ENCODE data around the gene ACTA1.
"Not testable (repeated sequence)": the region's sequence is repeated elsewhere in the genome, so short reads cannot be mapped to it uniquely, and the experiment has no call there.

ACTA1 gene

DNA sequence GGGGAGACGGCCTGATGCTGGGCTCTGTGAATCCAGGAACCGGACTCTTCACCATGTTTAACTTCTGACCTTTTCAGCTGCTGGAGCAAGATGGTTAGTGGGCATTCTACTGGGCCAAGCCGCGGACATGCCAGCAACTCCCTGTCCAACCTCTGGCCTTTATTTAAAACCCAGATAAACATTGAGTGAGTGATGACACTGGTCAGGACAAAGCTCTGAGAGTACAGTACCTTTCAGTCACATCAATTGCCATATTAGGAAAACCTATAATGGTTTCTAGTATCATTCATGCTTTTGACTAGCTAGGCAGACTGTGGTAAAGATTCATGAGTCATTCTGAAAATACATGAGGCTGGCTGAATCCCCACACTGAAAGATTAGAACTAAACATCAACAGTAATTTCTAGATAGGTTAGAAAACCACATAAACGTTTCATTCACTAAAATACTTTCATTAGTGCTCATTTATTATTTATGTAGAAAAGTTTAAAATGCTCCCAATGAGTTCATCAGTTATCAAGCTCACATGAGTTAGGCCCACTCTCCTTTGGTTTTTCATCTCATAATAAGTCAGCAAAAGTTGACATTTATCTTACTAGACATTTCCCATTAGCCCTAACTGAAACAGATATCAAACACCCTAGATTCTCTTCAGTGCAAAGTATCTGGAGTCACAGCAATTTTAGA is 7.1 kb upstream of the ACTA1 start:
- DNase-seq (ENCODE audit: low read depth in 2 of 2) = no peak

- DNase-seq (ENCODE audit: low read depth in 2 of 2) = no peak
Observed at GRCh38 chr1:229438021-229438420, 4.1 kb upstream of the ACTA1 start.

- no peak for DNase-seq (ENCODE audit: low read depth in 2 of 2)
Observed at GRCh38 chr1:229437443-229437842, 3.5 kb upstream of the ACTA1 start.

- DNase-seq (ENCODE audit: low read depth in 2 of 2) = no peak
Observed at GRCh38 chr1:229436201-229436600, 2.3 kb upstream of the ACTA1 start.

- DNase-seq (ENCODE audit: low read depth in 2 of 2) = no peak
Observed at GRCh38 chr1:229434641-229435051, 752 bp upstream of the ACTA1 start.

DNA sequence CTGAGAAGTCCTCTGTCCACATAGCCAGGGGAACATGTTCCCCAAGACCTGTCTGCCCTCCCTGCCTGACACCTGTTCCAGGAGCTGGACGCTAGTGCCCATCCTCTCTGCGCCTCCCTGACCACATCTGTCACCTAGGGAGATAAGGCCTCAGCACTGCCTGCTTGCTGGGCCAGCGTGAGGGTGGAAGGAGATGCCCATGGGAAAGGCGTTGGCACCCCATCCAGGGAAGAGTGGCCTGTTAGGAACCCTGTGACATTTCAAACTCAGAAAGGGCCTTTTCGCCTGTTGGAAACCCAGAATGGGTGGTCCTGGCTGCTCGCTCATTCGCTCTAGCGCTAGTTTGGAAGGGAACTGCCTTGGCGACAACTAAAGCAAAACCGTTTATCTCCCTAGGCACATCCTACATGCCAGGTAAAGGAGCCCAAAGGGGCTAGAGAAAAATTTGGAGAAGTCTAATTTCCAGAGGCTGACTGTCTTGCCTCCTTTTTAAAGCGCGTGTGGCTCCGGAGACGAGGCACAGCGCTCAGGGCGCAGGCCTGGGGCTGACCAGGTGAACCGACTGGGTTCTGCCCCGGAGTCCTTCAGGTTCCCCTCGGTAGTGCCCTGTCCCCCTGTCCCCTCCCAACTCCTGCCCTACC is 410 bp downstream of the ACTA1 start:
- DNase-seq (ENCODE audit: low read depth in 2 of 2) = no peak

- DNase-seq (ENCODE audit: low read depth in 2 of 2) = no peak
Observed at GRCh38 chr1:229432905-229433304, 989 bp downstream of the ACTA1 start.

DNA sequence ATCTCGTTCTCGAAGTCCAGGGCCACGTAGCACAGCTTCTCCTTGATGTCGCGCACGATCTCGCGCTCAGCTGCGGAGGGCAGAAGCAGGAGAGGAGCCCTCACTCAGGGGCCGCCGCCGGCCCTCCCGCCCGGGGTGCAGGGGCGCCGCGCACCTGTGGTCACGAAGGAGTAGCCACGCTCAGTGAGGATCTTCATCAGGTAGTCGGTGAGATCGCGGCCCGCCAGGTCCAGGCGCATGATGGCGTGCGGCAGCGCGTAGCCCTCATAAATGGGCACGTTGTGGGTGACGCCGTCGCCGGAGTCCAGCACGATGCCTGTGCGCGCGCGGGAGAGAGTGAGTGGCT is 1.8 kb downstream of the ACTA1 start:
- no peak for DNase-seq (ENCODE audit: low read depth in 2 of 2)

- no peak for DNase-seq (ENCODE audit: low read depth in 2 of 2)
Observed at GRCh38 chr1:229431284-229432115, 2.4 kb downstream of the ACTA1 start.

DNA sequence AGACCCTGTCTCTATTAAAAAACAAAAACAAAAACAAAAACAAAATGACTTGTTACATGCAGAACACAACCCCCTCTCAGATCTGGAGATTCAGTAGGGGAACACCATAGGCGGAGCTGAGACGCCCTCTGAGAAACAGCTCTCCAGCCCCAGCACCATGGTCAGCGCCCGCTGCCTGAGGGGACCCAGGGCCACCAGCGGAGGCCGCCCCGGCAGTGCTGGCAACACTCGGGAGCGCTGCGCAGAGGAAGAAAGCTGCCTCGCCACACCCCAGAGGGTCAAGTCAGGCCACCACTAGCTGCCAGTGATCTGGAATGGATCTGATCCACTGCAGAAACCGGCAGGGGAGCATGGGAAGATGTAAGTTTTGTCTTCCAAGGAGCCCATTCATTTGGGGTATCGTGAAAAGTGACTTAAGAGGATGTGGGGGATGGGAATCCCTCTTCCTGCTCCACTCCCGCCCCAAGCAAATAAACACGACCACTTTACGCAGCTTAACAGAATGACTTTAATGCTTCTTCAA is 3.1 kb downstream of the ACTA1 start:
- DNase-seq (ENCODE audit: low read depth in 2 of 2) = no peak

GRCh38 chr1:229428256-229428655 is 5.6 kb downstream of the ACTA1 start:
- DNase-seq (ENCODE audit: low read depth in 2 of 2) = no peak

DNA sequence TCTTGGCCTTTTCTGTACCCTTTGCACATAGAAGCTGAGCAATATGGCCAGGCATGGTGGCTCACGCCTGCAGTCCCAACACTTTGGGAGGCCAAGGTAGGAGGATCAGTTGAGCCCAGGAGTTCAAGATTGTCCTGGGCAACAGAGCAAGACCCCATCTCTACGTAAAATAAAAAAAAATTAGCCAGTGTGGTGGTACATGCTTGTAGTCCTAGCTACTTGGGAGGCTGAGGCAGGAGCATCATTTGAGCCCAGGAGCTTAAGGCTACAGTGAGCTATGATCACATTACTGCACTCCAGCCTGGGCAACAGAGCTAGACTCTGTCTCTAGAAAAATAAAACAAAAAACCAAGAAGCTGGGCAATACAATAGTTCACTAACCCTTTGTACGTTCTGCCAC is 6.3 kb downstream of the ACTA1 start:
- no peak for DNase-seq (ENCODE audit: low read depth in 2 of 2)

GRCh38 chr1:229425564-229426159 is 8.2 kb downstream of the ACTA1 start:
- no peak for DNase-seq (ENCODE audit: low read depth in 2 of 2)

- DNase-seq (ENCODE audit: low read depth in 2 of 2) = no peak
Observed at GRCh38 chr1:229420765-229421164, 13.1 kb downstream of the ACTA1 start.

DNA sequence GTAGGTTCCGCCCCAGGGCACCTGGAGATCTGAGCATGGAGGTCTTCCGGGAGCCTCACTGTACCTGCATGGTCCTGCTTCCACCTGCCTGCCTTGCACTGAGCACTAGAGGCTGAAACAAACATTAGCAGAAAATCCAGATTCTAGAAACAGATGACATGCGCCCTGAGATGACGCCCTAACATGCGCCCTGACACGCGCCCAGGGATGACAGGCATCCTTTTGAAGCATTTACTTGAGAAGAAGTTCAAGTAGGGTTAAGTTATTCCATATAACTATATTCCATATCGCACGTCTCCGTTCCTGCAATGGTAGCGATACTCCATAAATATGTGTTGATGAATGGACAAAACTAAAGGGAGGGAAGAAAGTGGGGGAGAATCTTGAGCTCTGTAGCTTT is 13.7 kb downstream of the ACTA1 start:
- no peak for DNase-seq (ENCODE audit: low read depth in 2 of 2)

DNA sequence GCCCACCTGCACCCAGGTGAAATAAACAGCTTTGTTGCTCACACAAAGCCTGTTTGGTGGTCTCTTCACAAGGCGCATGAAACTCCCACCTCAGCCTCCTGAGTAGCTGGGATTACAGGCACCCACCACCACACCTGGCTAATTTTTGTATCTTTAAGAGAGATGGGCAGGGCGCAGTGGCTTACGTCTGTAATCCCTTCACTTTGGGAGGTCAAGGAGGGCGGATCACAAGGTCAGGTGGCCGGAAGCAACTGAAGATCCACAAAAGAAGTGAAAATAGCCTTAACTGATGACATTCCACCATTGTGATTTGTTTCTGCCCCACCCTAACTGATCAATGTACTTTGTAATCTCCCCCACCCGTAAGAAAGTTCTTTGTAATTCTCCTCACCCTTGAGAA is 15.3 kb downstream of the ACTA1 start:
- DNase-seq (ENCODE audit: low read depth in 2 of 2) = not testable (repeated sequence)

GRCh38 chr1:229412810-229413209 is 21.1 kb downstream of the ACTA1 start:
- DNase-seq (ENCODE audit: low read depth in 2 of 2) = not testable (repeated sequence)

GRCh38 chr1:229412056-229412455 is 21.8 kb downstream of the ACTA1 start:
- no peak for DNase-seq (ENCODE audit: low read depth in 2 of 2)

GRCh38 chr1:229411434-229412055 is 22.3 kb downstream of the ACTA1 start:
- no peak for DNase-seq (ENCODE audit: low read depth in 2 of 2)

DNA sequence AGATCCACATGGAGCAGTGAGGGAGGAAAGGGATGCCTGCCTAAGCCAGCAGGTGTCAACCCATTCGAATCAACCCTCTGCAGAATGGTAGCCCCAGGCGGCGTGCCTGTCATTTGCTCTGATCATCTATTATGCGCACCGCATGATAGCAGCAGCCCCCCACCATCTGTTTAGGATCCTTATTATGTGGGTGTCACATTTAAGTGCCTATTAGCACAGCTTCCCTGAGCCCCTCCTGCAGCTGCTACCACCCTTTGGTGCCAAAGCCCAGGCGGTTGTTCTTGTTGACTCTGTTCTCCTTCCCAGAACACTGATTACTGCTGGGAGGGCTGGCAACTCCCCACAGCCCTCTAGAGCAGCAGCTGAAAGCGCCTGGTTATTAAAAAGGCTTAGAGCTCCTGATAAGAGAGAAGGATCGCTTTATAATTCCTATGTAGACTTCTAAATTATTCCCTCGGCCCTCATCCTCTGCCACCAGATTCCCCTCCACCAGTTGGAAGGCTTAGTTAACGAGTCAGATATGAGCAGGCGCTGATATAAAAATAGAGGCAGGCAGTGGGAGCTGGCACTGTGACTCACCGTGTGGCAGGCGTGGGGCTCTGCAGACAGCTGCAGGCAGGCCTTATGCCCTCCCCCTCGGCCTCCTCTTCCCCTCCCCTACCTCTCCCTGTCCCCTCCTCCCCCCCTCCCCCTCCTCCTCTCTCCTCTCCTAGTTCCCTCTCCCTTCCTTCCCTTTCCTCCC is 23.0 kb downstream of the ACTA1 start:
- DNase-seq (ENCODE audit: low read depth in 2 of 2) = no peak

- DNase-seq (ENCODE audit: low read depth in 2 of 2) = no peak
Observed at GRCh38 chr1:229410370-229410691, 23.6 kb downstream of the ACTA1 start.
